Parathyroid adenoma (tissue), 2 donors: ENCODE measurements around the gene C9orf78.

Experiments used
- H2AFZ ChIP-seq: fragments of 300-600 bp; sonication (generic); one replicate; pipeline ENCODE4 v1.7.0; 2017; ENCODE audit warnings: antibody characterized with exemption, mild to moderate bottlenecking
- H3K27ac ChIP-seq: fragments of 300-600 bp; sonication (generic); one replicate; pipeline ENCODE4 v1.7.0; 2017
- H3K27me3 ChIP-seq: fragments of 300-600 bp; sonication (generic); one replicate; pipeline ENCODE4 v1.7.0; 2017; ENCODE audit warnings: low read length; ENCODE audit not compliant: control insufficient read depth, insufficient read depth
- H3K36me3 ChIP-seq: fragments of 300-600 bp; sonication (generic); one replicate; pipeline ENCODE4 v1.7.0; 2017; ENCODE audit warnings: low read length; ENCODE audit not compliant: control insufficient read depth, insufficient read depth
- H3K4me1 ChIP-seq: fragments of 300-600 bp; sonication (generic); one replicate; pipeline ENCODE4 v1.7.0; 2017; ENCODE audit warnings: control low read depth
- H3K4me2 ChIP-seq: fragments of 300-600 bp; sonication (generic); one replicate; pipeline ENCODE4 v1.7.0; 2017; ENCODE audit warnings: low read length
- H3K4me3 ChIP-seq: fragments of 300-600 bp; sonication (generic); one replicate; pipeline ENCODE4 v1.7.0; 2017; ENCODE audit warnings: low read depth, low read length
- H3K79me2 ChIP-seq: fragments of 300-600 bp; sonication (generic); one replicate; pipeline ENCODE4 v1.7.0; 2017; ENCODE audit warnings: control low read depth
- H3K9ac ChIP-seq: fragments of 300-600 bp; sonication (generic); one replicate; pipeline ENCODE4 v1.7.0; 2017; ENCODE audit warnings: mild to moderate bottlenecking
- H3K9me3 ChIP-seq: fragments of 300-600 bp; sonication (generic); one replicate; pipeline ENCODE4 v1.7.0; 2017; ENCODE audit warnings: low read length; ENCODE audit not compliant: control insufficient read depth
- TF ChIP-seq, protein P1 (sequence below): fragments of 300-600 bp; sonication (generic); IDR thresholded peaks from one replicate; pipeline ENCODE4 v1.7.0; 2017; ENCODE audit warnings: antibody characterized with exemption, mild to moderate bottlenecking
- donor health status: primary hyperparathyroidism.

The C9orf78 gene

DNA sequence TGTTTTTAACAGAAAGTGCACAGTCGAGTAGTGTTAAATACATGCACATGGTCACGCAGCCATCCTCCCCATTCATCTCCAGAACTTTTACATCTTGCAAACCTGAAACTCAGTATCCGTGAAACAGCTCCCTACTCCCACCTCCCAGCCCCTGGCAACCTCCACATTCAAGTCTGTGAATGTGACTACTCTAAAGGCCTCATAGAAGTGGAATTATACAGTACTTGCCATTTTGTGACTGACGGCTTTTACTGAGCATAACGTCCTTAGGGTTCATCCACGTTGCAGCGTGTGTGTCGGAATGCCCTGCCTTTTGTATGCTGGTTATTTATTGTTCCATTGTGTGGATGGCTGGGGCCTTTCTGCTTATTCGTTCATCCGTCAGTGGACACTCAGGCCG lies 36.0 kb upstream of the C9orf78 start:
- no peaks in the 10 kb centered on the region for H3K9me3 ChIP-seq
- no peak overlapping the region for H3K4me2 ChIP-seq
- H3K36me3 ChIP-seq = no peaks in the 10 kb centered on the region
- H2AFZ ChIP-seq = no peak overlapping the region
- no peak overlapping the region for H3K4me3 ChIP-seq
- H3K79me2 ChIP-seq = no peaks in the 10 kb centered on the region
- no peaks in the 10 kb centered on the region for H3K4me1 ChIP-seq
- no peak overlapping the region for H3K27ac ChIP-seq
- H3K9ac ChIP-seq = no peak overlapping the region
- TF ChIP-seq, protein P1, sequence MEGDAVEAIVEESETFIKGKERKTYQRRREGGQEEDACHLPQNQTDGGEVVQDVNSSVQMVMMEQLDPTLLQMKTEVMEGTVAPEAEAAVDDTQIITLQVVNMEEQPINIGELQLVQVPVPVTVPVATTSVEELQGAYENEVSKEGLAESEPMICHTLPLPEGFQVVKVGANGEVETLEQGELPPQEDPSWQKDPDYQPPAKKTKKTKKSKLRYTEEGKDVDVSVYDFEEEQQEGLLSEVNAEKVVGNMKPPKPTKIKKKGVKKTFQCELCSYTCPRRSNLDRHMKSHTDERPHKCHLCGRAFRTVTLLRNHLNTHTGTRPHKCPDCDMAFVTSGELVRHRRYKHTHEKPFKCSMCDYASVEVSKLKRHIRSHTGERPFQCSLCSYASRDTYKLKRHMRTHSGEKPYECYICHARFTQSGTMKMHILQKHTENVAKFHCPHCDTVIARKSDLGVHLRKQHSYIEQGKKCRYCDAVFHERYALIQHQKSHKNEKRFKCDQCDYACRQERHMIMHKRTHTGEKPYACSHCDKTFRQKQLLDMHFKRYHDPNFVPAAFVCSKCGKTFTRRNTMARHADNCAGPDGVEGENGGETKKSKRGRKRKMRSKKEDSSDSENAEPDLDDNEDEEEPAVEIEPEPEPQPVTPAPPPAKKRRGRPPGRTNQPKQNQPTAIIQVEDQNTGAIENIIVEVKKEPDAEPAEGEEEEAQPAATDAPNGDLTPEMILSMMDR = no peak
- H3K27me3 ChIP-seq = no peaks in the 10 kb centered on the region

DNA sequence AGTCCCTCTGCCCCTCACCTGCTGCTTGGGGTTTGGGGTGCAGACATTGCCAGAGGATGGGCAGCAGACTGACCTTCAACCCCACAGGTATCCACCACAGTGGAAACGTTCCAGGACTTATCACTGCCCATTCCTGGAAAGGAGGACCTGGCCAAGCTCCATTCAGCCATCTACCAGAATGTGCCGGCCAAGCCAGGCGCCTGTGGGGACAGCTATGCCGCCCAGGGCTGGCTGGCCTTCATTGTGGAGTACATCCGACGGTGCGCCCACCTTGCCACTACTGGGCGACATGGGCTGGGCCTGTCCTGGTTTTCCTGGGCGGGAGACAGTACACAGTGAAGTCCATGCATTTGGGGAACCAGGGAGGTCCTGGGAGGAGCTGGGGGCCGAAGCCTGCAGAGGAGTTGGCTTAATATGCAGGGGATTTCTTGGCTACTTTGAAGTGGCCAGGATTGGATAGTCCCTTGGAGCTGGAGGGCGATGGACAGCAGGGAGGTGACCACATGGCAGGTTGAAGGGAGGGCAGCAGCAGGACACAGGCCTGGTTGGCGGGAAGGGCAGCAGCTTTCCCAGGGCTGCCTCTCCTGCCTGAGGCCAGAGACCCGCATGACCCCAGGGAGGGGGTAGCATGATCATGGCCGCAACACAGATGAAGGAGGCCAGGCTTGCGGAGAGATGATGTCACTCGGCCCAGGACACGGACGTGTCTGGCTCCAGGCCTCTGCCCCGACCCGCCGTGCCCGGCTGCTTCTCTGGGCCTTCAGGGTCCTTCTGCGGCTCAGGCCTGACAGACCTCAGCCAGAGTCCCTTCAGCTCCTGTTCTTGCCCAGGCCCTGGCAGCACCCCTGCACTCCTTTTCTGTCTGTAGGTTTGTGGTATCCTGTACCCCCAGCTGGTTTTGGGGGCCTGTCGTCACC lies 34.8 kb upstream of the C9orf78 start:
- Histone ChIP-seq H3K9ac (no peak overlapping the region), H3K4me3 (no peak overlapping the region), H3K27ac (no peak overlapping the region), H3K36me3 (no peaks in the 10 kb centered on the region), H3K9me3 (no peaks in the 10 kb centered on the region), H2AFZ (no peak overlapping the region), H3K4me2 (no peak overlapping the region), H3K4me1 (no peaks in the 10 kb centered on the region), H3K27me3 (no peaks in the 10 kb centered on the region), H3K79me2 (no peaks in the 10 kb centered on the region)
- TF ChIP-seq, protein P1 = no peak

DNA sequence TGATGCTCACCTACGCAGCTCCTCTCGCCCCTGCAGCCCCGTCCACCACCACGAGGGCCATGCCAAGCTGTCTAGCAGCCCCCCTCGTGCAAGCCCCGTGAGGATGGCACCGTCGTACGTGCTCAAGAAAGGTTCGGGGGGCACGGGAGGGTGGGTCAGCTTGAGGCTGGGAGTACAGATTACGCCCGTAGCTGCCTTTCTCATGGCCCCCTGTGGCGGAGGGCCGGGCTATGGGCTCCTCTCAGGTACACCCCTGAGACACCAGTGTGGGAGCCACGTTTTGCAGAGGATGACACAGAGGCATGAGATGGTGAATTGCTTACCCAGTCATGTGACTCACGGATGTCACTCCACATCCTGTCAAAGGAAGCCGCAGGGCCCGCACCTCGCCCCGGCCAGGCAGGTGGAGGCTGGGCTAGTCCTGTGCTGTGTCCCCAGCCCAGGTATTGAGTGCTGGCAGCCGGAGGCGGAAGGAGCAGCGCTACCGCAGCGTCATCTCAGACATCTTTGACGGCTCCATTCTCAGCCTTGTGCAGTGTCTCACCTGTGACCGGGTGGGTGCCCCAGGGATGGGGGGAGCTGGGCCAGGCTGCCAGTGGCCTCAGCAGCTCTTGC lies 33.9 kb upstream of the C9orf78 start:
- no peak overlapping the region for H3K9ac ChIP-seq
- no peaks in the 10 kb centered on the region for H3K9me3 ChIP-seq
- no peak overlapping the region for H3K4me3 ChIP-seq
- no peaks in the 10 kb centered on the region for H3K36me3 ChIP-seq
- H3K79me2 ChIP-seq = no peaks in the 10 kb centered on the region
- H3K27ac ChIP-seq = no peak overlapping the region
- TF ChIP-seq, protein P1 = no peak
- H3K27me3 ChIP-seq = no peaks in the 10 kb centered on the region
- H3K4me2 ChIP-seq = no peak overlapping the region
- no peaks in the 10 kb centered on the region for H3K4me1 ChIP-seq
- no peak overlapping the region for H2AFZ ChIP-seq

DNA sequence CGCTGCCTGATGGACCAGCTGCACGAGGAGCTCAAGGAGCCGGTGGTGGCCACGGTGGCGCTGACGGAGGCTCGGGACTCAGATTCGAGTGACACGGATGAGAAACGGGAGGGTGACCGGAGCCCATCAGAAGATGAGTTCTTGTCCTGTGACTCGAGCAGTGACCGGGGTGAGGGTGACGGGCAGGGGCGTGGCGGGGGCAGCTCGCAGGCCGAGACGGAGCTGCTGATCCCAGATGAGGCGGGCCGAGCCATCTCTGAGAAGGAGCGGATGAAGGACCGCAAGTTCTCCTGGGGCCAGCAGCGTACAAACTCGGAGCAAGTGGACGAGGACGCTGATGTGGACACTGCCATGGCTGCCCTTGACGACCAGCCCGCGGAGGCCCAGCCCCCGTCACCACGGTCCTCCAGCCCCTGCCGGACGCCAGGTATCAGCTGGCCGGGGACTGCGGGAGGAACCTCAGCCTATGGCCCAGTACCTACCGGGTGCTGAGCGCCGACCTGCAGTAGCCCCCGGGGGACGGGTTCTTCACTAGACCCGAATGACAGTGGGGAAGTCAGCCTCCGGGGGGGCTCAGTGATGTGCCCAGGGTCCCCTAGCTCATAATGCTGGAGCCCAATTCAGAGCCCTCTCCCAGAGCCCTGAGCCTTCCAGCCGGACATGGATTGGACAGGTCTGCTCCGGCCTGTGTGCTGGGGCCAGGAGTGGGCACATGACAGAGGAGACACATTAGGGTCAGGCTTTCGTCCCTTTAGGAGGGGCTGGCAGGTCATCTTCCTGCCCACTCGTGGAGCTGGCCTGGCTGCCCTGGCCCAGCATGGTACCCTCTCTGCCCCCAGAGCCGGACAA lies 33.2 kb upstream of the C9orf78 start:
- Histone ChIP-seq H3K27ac (no peak overlapping the region), H3K79me2 (no peaks in the 10 kb centered on the region), H3K4me1 (no peaks in the 10 kb centered on the region), H3K9me3 (no peaks in the 10 kb centered on the region), H3K9ac (no peak overlapping the region), H3K4me3 (no peak overlapping the region), H3K27me3 (no peaks in the 10 kb centered on the region), H2AFZ (no peak overlapping the region), H3K36me3 (no peaks in the 10 kb centered on the region), H3K4me2 (no peak overlapping the region)
- TF ChIP-seq, protein P1 = no peak
